Neural progenitor cell (in vitro differentiated cells): ENCODE data around the gene RNU11.

Experiments
- CTCF ChIP-seq: fragments of 200-600 bp; sonication (generic); IDR thresholded peaks from 2 replicates; pipeline ENCODE4 v1.5.1; 2017; ENCODE audit warnings: antibody characterized with exemption, mild to moderate bottlenecking
- EZH2 ChIP-seq: fragments of 200-600 bp; sonication (generic); IDR thresholded peaks from 2 replicates; pipeline ENCODE4 v1.6.1; 2017; ENCODE audit warnings: antibody characterized with exemption, mild to moderate bottlenecking, moderate library complexity

GRCh38 chr1:28601696-28602095, 46.7 kb upstream of the RNU11 start:
- TF ChIP-seq CTCF, result no peak
- TF ChIP-seq EZH2, result no peak
